Neuronal stem cell (in vitro differentiated cells): ENCODE results near the gene NMNAT3.

Experiments used
- DNase-seq: peaks from one replicate; pipeline ENCODE4 v3.0.0-alpha.2; 2013; ENCODE audit warnings: low spot score
- H2AFZ ChIP-seq: one replicate; pipeline ENCODE4 v1.6.1; 2013; ENCODE audit warnings: mild to moderate bottlenecking, low read length, inconsistent platforms
- H2AK5ac ChIP-seq: 2 replicates; pipeline ENCODE4 v1.6.1; 2013; ENCODE audit warnings: low read depth, mild to moderate bottlenecking, inconsistent platforms, low read length, moderate library complexity, mixed read lengths
- H2BK120ac ChIP-seq: 2 replicates; pipeline ENCODE4 v1.6.1; 2013; ENCODE audit warnings: low read depth, mild to moderate bottlenecking, inconsistent platforms, low read length, moderate library complexity, mixed read lengths
- H2BK12ac ChIP-seq: one replicate; pipeline ENCODE4 v1.6.1; 2013; ENCODE audit warnings: low read length, inconsistent platforms
- H2BK15ac ChIP-seq: 2 replicates; pipeline ENCODE4 v1.6.1; 2013; ENCODE audit warnings: mild to moderate bottlenecking, low read length, inconsistent platforms, mixed read lengths
- H2BK5ac ChIP-seq: one replicate; pipeline ENCODE4 v1.6.1; 2013; ENCODE audit warnings: inconsistent platforms, mild to moderate bottlenecking, low read length, moderate library complexity
- H3K14ac ChIP-seq: one replicate; pipeline ENCODE4 v1.6.1; 2013; ENCODE audit warnings: low read length, inconsistent platforms
- H3K18ac ChIP-seq: 2 replicates; pipeline ENCODE4 v1.6.1; 2013; ENCODE audit warnings: low read length, inconsistent platforms
- H3K23ac ChIP-seq: 2 replicates; pipeline ENCODE4 v1.6.1; 2013; ENCODE audit warnings: low read depth, mild to moderate bottlenecking, mixed read lengths, low read length, inconsistent platforms; ENCODE audit not compliant: poor library complexity
- H3K27ac ChIP-seq: replicated peaks from 3 replicates; pipeline ENCODE4 v1.5.1; 2013; ENCODE audit warnings: low read length, inconsistent platforms
- H3K27me3 ChIP-seq, 3 experiments: 2 replicates each; pipeline ENCODE4 v1.6.1; 2013; ENCODE audit warnings: low read length in 3 of 3, mild to moderate bottlenecking in 2 of 3, inconsistent platforms in 1 of 3, low read depth in 1 of 3, mixed read lengths in 1 of 3, moderate library complexity in 1 of 3; ENCODE audit not compliant: control insufficient read depth in 3 of 3, insufficient read depth in 3 of 3
- H3K36me3 ChIP-seq, 2 donors: replicated peaks in 1 of 2; 2 replicates each; pipeline ENCODE4 v1.6.1; 2013; ENCODE audit warnings: low read length in 2 of 2; ENCODE audit not compliant: control insufficient read depth in 2 of 2, insufficient read depth in 2 of 2
- H3K4ac ChIP-seq: 2 replicates; pipeline ENCODE4 v1.6.1; 2013; ENCODE audit warnings: inconsistent platforms, mild to moderate bottlenecking, low read length, moderate library complexity
- H3K4me1 ChIP-seq, 2 donors: 1 replicate in 1 of 2; 2 replicates in 1 of 2; pipeline ENCODE4 v1.6.1; 2013; ENCODE audit warnings: low read length in 2 of 2, low read depth in 1 of 2; ENCODE audit not compliant: control insufficient read depth in 2 of 2, insufficient read depth in 1 of 2
- H3K4me2 ChIP-seq: one replicate; pipeline ENCODE4 v1.6.1; 2013; ENCODE audit warnings: mild to moderate bottlenecking, low read length, inconsistent platforms; ENCODE audit not compliant: insufficient read depth, poor library complexity, severe bottlenecking
- H3K4me3 ChIP-seq, 2 donors: 2 replicates each; pipeline ENCODE4 v1.5.1; 2013; ENCODE audit warnings: low read length in 2 of 2, mild to moderate bottlenecking in 2 of 2, inconsistent platforms in 1 of 2, moderate library complexity in 1 of 2
- H3K79me1 ChIP-seq: one replicate; pipeline ENCODE4 v1.6.1; 2013; ENCODE audit warnings: low read depth, mild to moderate bottlenecking, inconsistent platforms, low read length, moderate library complexity
- H3K9ac ChIP-seq: one replicate; pipeline ENCODE4 v1.6.1; 2013; ENCODE audit warnings: mild to moderate bottlenecking, low read depth, low read length, inconsistent platforms; ENCODE audit not compliant: poor library complexity
- H3K9me3 ChIP-seq, 2 donors: replicated peaks in 1 of 2; 2 replicates each; pipeline versions ENCODE3 to v1.6.1; 2013; ENCODE audit warnings: low read length in 2 of 2, mild to moderate bottlenecking in 2 of 2, inconsistent platforms in 1 of 2, low read depth in 1 of 2, mixed read lengths in 1 of 2, moderate library complexity in 1 of 2; ENCODE audit not compliant: control insufficient read depth in 2 of 2, insufficient read depth in 1 of 2
- H4K8ac ChIP-seq: one replicate; pipeline ENCODE4 v1.6.1; 2013; ENCODE audit warnings: low read depth, mild to moderate bottlenecking, inconsistent platforms, low read length, moderate library complexity
- H4K91ac ChIP-seq: one replicate; pipeline ENCODE4 v1.6.1; 2013; ENCODE audit warnings: low read length, low read depth, mild to moderate bottlenecking, inconsistent platforms; ENCODE audit not compliant: poor library complexity
- WGBS, 2 donors: extraction: QIAGEN DNeasy Blood & Tissue Kit; methylation state at CpG; one replicate each; pipeline ENCODE4 v1.1.7; 2013; ENCODE audit warnings: missing lambda C conversion rate in 2 of 2, mixed read lengths in 1 of 2; ENCODE audit not compliant: insufficient read length in 2 of 2, insufficient replicate concordance in 1 of 2; ENCODE audit errors: extremely low coverage in 2 of 2; 5-methylcytosine and 5-hydroxymethylcytosine counted together

The NMNAT3 gene

GRCh38 chr3:139634111-139634635 lies 43.6 kb downstream of the NMNAT3 start:
- no peak for DNase-seq
- H3K9me3 ChIP-seq: no peaks in the 10 kb centered on the region

GRCh38 chr3:139633511-139633910 lies 44.3 kb downstream of the NMNAT3 start:
- H3K9ac ChIP-seq: no peak overlapping the region
- no peak overlapping the region for H3K4ac ChIP-seq
- H3K4me1 ChIP-seq: peaks cover 0 to 2% of the 10 kb centered on the region in 2 donors
- H3K18ac ChIP-seq: no peak overlapping the region
- H3K4me3 ChIP-seq: peak overlapping the region in 1 of 2 donors; percentile 43
- H4K91ac ChIP-seq: no peak overlapping the region
- H3K27me3 ChIP-seq: no peaks in the 10 kb centered on the region
- H2BK120ac ChIP-seq: no peak overlapping the region
- WGBS, 2 donors: no CpG with 5 or more reads among the region's 6 CpGs
- no peak for DNase-seq
- no peak overlapping the region for H3K23ac ChIP-seq
- H3K79me1 ChIP-seq: no peaks in the 10 kb centered on the region
- peak overlapping the region; percentile 39 for H3K14ac ChIP-seq
- H3K9me3 ChIP-seq: no peaks in the 10 kb centered on the region
- H2BK15ac ChIP-seq: no peak overlapping the region
- no peak overlapping the region for H4K8ac ChIP-seq
- no peak overlapping the region for H3K4me2 ChIP-seq
- H2AFZ ChIP-seq: no peak overlapping the region
- H2BK12ac ChIP-seq: no peak overlapping the region
- no peak overlapping the region for H2BK5ac ChIP-seq
- no peaks in the 10 kb centered on the region for H3K36me3 ChIP-seq
- H2AK5ac ChIP-seq: no peak overlapping the region
- no peak overlapping the region for H3K27ac ChIP-seq

More at GRCh38 chr3:139634111-139634635, 43.6 kb downstream of the NMNAT3 start:
- WGBS, 2 donors: no CpG with 5 or more reads among the region's 20 CpGs
- Histone ChIP-seq H4K91ac (no peak overlapping the region), H2BK12ac (no peak overlapping the region), H3K4ac (no peak overlapping the region), H3K9ac (no peak overlapping the region), H3K36me3 (no peaks in the 10 kb centered on the region), H2AK5ac (no peak overlapping the region), H3K27me3 (no peaks in the 10 kb centered on the region), H3K79me1 (no peaks in the 10 kb centered on the region), H3K4me3 (peak overlapping the region in 1 of 2 donors; percentile 24), H4K8ac (no peak overlapping the region), H2AFZ (no peak overlapping the region), H2BK15ac (no peak overlapping the region), H3K23ac (no peak overlapping the region), H3K27ac (no peak overlapping the region), H3K4me1 (peaks cover 0 to 2% of the 10 kb centered on the region in 2 donors), H3K14ac (no peak overlapping the region), H3K4me2 (no peak overlapping the region), H2BK5ac (no peak overlapping the region), H2BK120ac (no peak overlapping the region), H3K18ac (peak overlapping the region; percentile 15)

GRCh38 chr3:139630542-139630941 lies 47.2 kb downstream of the NMNAT3 start:
- Histone ChIP-seq H3K4me3 (no peak overlapping the region), H3K4ac (no peak overlapping the region), H3K18ac (no peak overlapping the region), H2AK5ac (no peak overlapping the region), H2BK12ac (no peak overlapping the region), H3K9me3 (no peaks in the 10 kb centered on the region), H3K14ac (no peak overlapping the region), H2BK15ac (no peak overlapping the region), H4K91ac (no peak overlapping the region), H3K36me3 (no peaks in the 10 kb centered on the region), H3K4me1 (peaks cover 0 to 2% of the 10 kb centered on the region in 2 donors), H3K27me3 (no peaks in the 10 kb centered on the region), H2BK5ac (no peak overlapping the region), H3K4me2 (no peak overlapping the region), H3K27ac (no peak overlapping the region), H3K23ac (no peak overlapping the region), H3K9ac (no peak overlapping the region), H4K8ac (no peak overlapping the region), H3K79me1 (no peaks in the 10 kb centered on the region), H2BK120ac (no peak overlapping the region), H2AFZ (no peak overlapping the region)
- no peak for DNase-seq
- WGBS, 2 donors: no CpG with 5 or more reads among the region's 4 CpGs

GRCh38 chr3:139629033-139629432 lies 48.7 kb downstream of the NMNAT3 start:
- Histone ChIP-seq H3K9ac (no peak overlapping the region), H4K91ac (no peak overlapping the region), H2BK15ac (no peak overlapping the region), H3K27ac (no peak overlapping the region), H3K79me1 (no peaks in the 10 kb centered on the region), H3K27me3 (no peaks in the 10 kb centered on the region), H4K8ac (no peak overlapping the region), H2BK5ac (no peak overlapping the region), H2AK5ac (no peak overlapping the region), H3K36me3 (no peaks in the 10 kb centered on the region), H2AFZ (peak overlapping the region; percentile 11), H3K23ac (no peak overlapping the region), H3K4ac (no peak overlapping the region), H3K4me1 (peaks cover 0 to 2% of the 10 kb centered on the region in 2 donors), H3K14ac (no peak overlapping the region), H2BK120ac (no peak overlapping the region), H2BK12ac (no peak overlapping the region), H3K4me3 (no peak overlapping the region), H3K18ac (no peak overlapping the region), H3K9me3 (no peaks in the 10 kb centered on the region), H3K4me2 (no peak overlapping the region)
- no peak for DNase-seq
- no CpG with 5 or more reads among the region's 3 CpGs for WGBS, 2 donors
